A549 (cell line): Measurements from ENCODE around the gene EMX1. TPM values are rescaled to one million over a fixed set of nuclear protein-coding genes. Genes with fewer than 3 reads are reported as not detected.

Experiments
- ATAC-seq, 2 experiments: fragments of 200-7000 bp in 1 of 2; fragments of >200 bp in 1 of 2; cut with Nextera tagmentation in 1 of 2; cut with Tn5 transposase in 1 of 2; 3 replicates each; pipeline versions ENCODE4 v1.8.0 to v1.9.1; 2018 to 2020; ENCODE audit warnings: mild to moderate bottlenecking in 1 of 2, moderate library complexity in 1 of 2
- CTCF ChIA-PET: fragments of 300-600 bp; sonication (Branson Sonifier 250); formaldehyde crosslinking; extraction: SDS; loops from one replicate; lab custom pipeline; 2021; ENCODE audit warnings: antibody characterized with exemption, inconsistent platforms; lab: Yijun Ruan, JAX
- POLR2A ChIA-PET: fragments of 350-600 bp; formaldehyde crosslinking; extraction: SDS; loops from one replicate; lab custom pipeline; 2021; ENCODE audit warnings: antibody characterized with exemption, inconsistent platforms; lab: Yijun Ruan, JAX
- DNase-seq, 2 experiments: peaks; one replicate each; pipeline versions ENCODE4 v3.0.0 to v3.0.0-alpha.2; 2011 to 2016; ENCODE audit warnings: low read depth in 1 of 2, low spot score in 1 of 2
- FAIRE-seq: peaks from 2 replicates; lab custom pipeline; 2011; peaks lifted over from hg19 to GRCh38; lab: Jason Lieb, UNC
- H3K27ac ChIP-seq, 2 experiments: fragments of >200 bp; sonication (Bioruptor Twin); formaldehyde crosslinking; 3 replicates each; pipeline ENCODE4 v1.5.1; 2016 to 2017
- H3K4me1 ChIP-seq: fragments of >200 bp; sonication (Bioruptor Twin); formaldehyde crosslinking; 3 replicates; pipeline ENCODE4 v1.6.1; 2016
- H3K4me2 ChIP-seq: fragments of >200 bp; sonication (Bioruptor Twin); formaldehyde crosslinking; 3 replicates; pipeline ENCODE4 v1.6.1; 2016
- H3K4me3 ChIP-seq: fragments of >200 bp; sonication (Bioruptor Twin); formaldehyde crosslinking; 3 replicates; pipeline ENCODE4 v1.5.1; 2016
- H3K9me3 ChIP-seq: fragments of >200 bp; sonication (Bioruptor Twin); formaldehyde crosslinking; 3 replicates; pipeline ENCODE4 v1.6.1; 2016
- ATOH8 ChIP-seq: fragments of 250-450 bp; sonication (Bioruptor Pico); IDR thresholded peaks from 2 replicates; pipeline ENCODE4 v1.5.0; 2020; ENCODE audit warnings: low read depth, mild to moderate bottlenecking, moderate library complexity
- CBX8 ChIP-seq: fragments of 200-600 bp; sonication (generic); IDR thresholded peaks from 2 replicates; pipeline ENCODE4 v1.6.1; 2016
- CHD2 ChIP-seq: fragments of 150-350 bp; IDR thresholded peaks from 2 replicates; pipeline ENCODE4 v1.6.1; 2014; ENCODE audit warnings: low read length; ENCODE audit not compliant: partially characterized antibody
- E2F6 ChIP-seq: IDR thresholded peaks from 2 replicates; pipeline ENCODE4 v1.6.1; 2012; ENCODE audit warnings: low read depth, borderline replicate concordance
- EHMT2 ChIP-seq: fragments of 200-600 bp; sonication (generic); IDR thresholded peaks from 2 replicates; pipeline ENCODE4 v1.6.1; 2016; ENCODE audit warnings: antibody characterized with exemption, low read depth, mild to moderate bottlenecking, moderate library complexity
- HES2 ChIP-seq: fragments of >200 bp; sonication (Bioruptor Twin); formaldehyde crosslinking; IDR thresholded peaks from 2 replicates; pipeline ENCODE4 v1.6.1; 2016
- HEYL ChIP-seq: fragments of 250-450 bp; sonication (Bioruptor Pico); IDR thresholded peaks from 2 replicates; pipeline ENCODE4 v1.8.0; 2021; ENCODE audit warnings: mild to moderate bottlenecking, moderate library complexity
- HOXA7 ChIP-seq: fragments of 250-450 bp; sonication (Bioruptor Pico); IDR thresholded peaks from 2 replicates; pipeline ENCODE4 v1.5.0; 2020; ENCODE audit warnings: mild to moderate bottlenecking, moderate library complexity
- MAX ChIP-seq: IDR thresholded peaks from 2 replicates; pipeline ENCODE4 v1.6.1; 2012
- MAZ ChIP-seq: fragments of 150-350 bp; IDR thresholded peaks from 2 replicates; pipeline ENCODE4 v1.6.1; 2014; ENCODE audit warnings: antibody characterized with exemption, low read depth, low read length, borderline replicate concordance
- MYC ChIP-seq: IDR thresholded peaks from 2 replicates; pipeline ENCODE4 v1.6.1; 2012; ENCODE audit warnings: mild to moderate bottlenecking, inconsistent platforms, low read length, improper control_type of control experiment, borderline replicate concordance
- NFE2L2 ChIP-seq: fragments of 150-350 bp; conservative IDR thresholded peaks from 2 replicates; pipeline ENCODE4 v1.6.1; 2014; ENCODE audit warnings: low read length
- NPAS2 ChIP-seq: fragments of 250-450 bp; sonication (Bioruptor Pico); IDR thresholded peaks from 2 replicates; pipeline ENCODE4 v1.8.0; 2022; ENCODE audit warnings: mild to moderate bottlenecking, moderate library complexity, borderline replicate concordance
- NR3C1 ChIP-seq: fragments of >200 bp; sonication (Bioruptor Twin); formaldehyde crosslinking; IDR thresholded peaks from 3 replicates; pipeline ENCODE4 v1.6.1; 2017
- PHF8 ChIP-seq: fragments of 200-600 bp; sonication (generic); IDR thresholded peaks from 2 replicates; pipeline ENCODE4 v1.6.1; 2016; ENCODE audit warnings: low read depth, mild to moderate bottlenecking, antibody characterized with exemption, moderate library complexity, borderline replicate concordance
- RARB ChIP-seq: fragments of 250-450 bp; sonication (Bioruptor Pico); IDR thresholded peaks from 2 replicates; pipeline ENCODE4 v1.8.0; 2021; ENCODE audit warnings: mild to moderate bottlenecking, moderate library complexity
- RFX5 ChIP-seq: fragments of 450-650 bp; IDR thresholded peaks from 2 replicates; pipeline ENCODE4 v1.7.1; 2014; ENCODE audit warnings: antibody characterized with exemption, mild to moderate bottlenecking, moderate library complexity
- RNF2 ChIP-seq: fragments of 200-600 bp; sonication (generic); IDR thresholded peaks from 2 replicates; pipeline ENCODE4 v1.6.1; 2016; ENCODE audit warnings: low read depth, mild to moderate bottlenecking, antibody characterized with exemption, moderate library complexity, borderline replicate concordance
- TP53 ChIP-seq: fragments of 250-450 bp; sonication (Bioruptor Pico); IDR thresholded peaks from 2 replicates; pipeline ENCODE4 v1.5.0; 2021; ENCODE audit warnings: mild to moderate bottlenecking, moderate library complexity
- USF2 ChIP-seq: fragments of 450-650 bp; IDR thresholded peaks from 2 replicates; pipeline ENCODE4 v1.6.1; 2014; ENCODE audit warnings: antibody characterized with exemption
- ZC3H11A ChIP-seq: fragments of 450-650 bp; IDR thresholded peaks from 2 replicates; pipeline ENCODE4 v1.6.1; 2014; ENCODE audit warnings: antibody characterized with exemption, mild to moderate bottlenecking
- ZFP36 ChIP-seq: fragments of 450-650 bp; IDR thresholded peaks from 2 replicates; pipeline ENCODE4 v1.6.1; 2014; ENCODE audit warnings: borderline replicate concordance; ENCODE audit not compliant: partially characterized antibody
- WGBS: methylation state at CpG from one replicate; pipeline ENCODE4 v1.1.6; 2017; ENCODE audit errors: missing lambda C conversion rate; 5-methylcytosine and 5-hydroxymethylcytosine counted together
- polyA plus RNA-seq, 4 experiments: library from polyadenylated mRNA; depleted of rRNA in 3 of 4; stranded (reverse); fragments of >200 nt; fragmentation: RNase III in 1 of 4; extraction: RNeasy Plus Mini Kit Qiagen cat#74134 plus additional on column Dnase treatment in 1 of 4; gene quantifications; 2 replicates in 3 of 4; 3 replicates in 1 of 4; pipeline ENCODE4 v1.2.3, GENCODE V29; 2011 to 2017

Gene EMX1
- polyA plus RNA-seq, 2 of the 4 experiments (the other 2 are of a cell fraction), result 0.05 TPM; not detected in 1

GRCh38 chr2:72932045-72932740 is 14.9 kb downstream of the EMX1 start:
- ChIA-PET POLR2A (no interaction called here), CTCF (interaction anchor here (0.6 to 8.6 kb wide), 5 partner anchors 27 to 245 kb away, joined by 3 to 85 read pairs (median 3); no protein-coding TSS in a partner anchor)
- DNase-seq (no peak), ATAC-seq (no peak), FAIRE-seq (no peak)
- H3K4me3 ChIP-seq, result no peak overlapping the region
- no peak overlapping the region for H3K4me2 ChIP-seq
- 87% methylated on average over 5 of the region's 5 CpGs for WGBS
- H3K9me3 ChIP-seq, result no peaks in the 10 kb centered on the region
- no peak for TF ChIP-seq RARB (CRISPR knock-in tag)
- TF ChIP-seq ATOH8 (CRISPR knock-in tag), result no peak
- TF ChIP-seq NR3C1, result no peak
- TF ChIP-seq NFE2L2, result no peak
- TF ChIP-seq MYC, result no peak
- no peak for TF ChIP-seq PHF8
- H3K27ac ChIP-seq, result no peak overlapping the region
- no peaks in the 10 kb centered on the region for H3K4me1 ChIP-seq

- Histone ChIP-seq H3K4me3 (no peak overlapping the region), H3K4me2 (no peak overlapping the region), H3K4me1 (no peaks in the 10 kb centered on the region), H3K27ac (no peak overlapping the region), H3K9me3 (no peaks in the 10 kb centered on the region)
- FAIRE-seq, result no peak
- WGBS, result 61% methylated on average over 4 of the region's 4 CpGs
- POLR2A ChIA-PET, result no interaction called here
- ATAC-seq, result no peak
- CTCF ChIA-PET, result interaction anchor here (0.7 to 8.6 kb wide), 4 partner anchors 11 to 245 kb away, joined by 3 to 85 read pairs (median 3); no protein-coding TSS in a partner anchor
- TF ChIP-seq CHD2 (no peak), HOXA7 (CRISPR knock-in tag) (no peak), ZFP36 (no peak), RFX5 (no peak), NPAS2 (CRISPR knock-in tag) (no peak), RNF2 (no peak), MAZ (no peak), HEYL (CRISPR knock-in tag) (no peak), MYC (no peak), MAX (no peak), CBX8 (no peak), USF2 (no peak), HES2 (no peak), TP53 (CRISPR knock-in tag) (no peak), E2F6 (no peak)
- no peak for DNase-seq
Observed at GRCh38 chr2:72932805-72933204, 15.5 kb downstream of the EMX1 start.

- no peak overlapping the region for H3K27ac ChIP-seq
- TF ChIP-seq HES2 (no peak), TP53 (CRISPR knock-in tag) (no peak), MAZ (no peak), ZC3H11A (no peak), EHMT2 (no peak)
- TF ChIP-seq, all 56 proteins: peak for 0
- no peaks in the 10 kb centered on the region for H3K9me3 ChIP-seq
- ChIA-PET CTCF (interaction anchor here (0.6 to 8.6 kb wide), 6 partner anchors 12 to 244 kb away, joined by 3 to 85 read pairs (median 4); partner anchors contain the start of gene SPR), POLR2A (no interaction called here)
- H3K4me1 ChIP-seq, result no peaks in the 10 kb centered on the region
- DNase-seq (no peak), FAIRE-seq (no peak), ATAC-seq (no peak)
- no peak overlapping the region for H3K4me3 ChIP-seq
- H3K4me2 ChIP-seq, result no peak overlapping the region
- WGBS, result 62% methylated on average over 5 of the region's 5 CpGs
Observed at GRCh38 chr2:72933207-72933606, 15.9 kb downstream of the EMX1 start.
